Ovary (tissue), 9 donors: ENCODE measurements around the gene DST. TPM values are rescaled to one million over a fixed set of nuclear protein-coding genes. Genes with fewer than 3 reads are reported as not detected.

Experiments
- DNase-seq, 5 donors: peaks; one replicate each; pipeline ENCODE4 v3.0.0-alpha.2; 2019 to 2020
- H3K27ac ChIP-seq, 2 donors: fragments of 200-600 bp; one replicate each; pipeline versions ENCODE4 v1.5.1 to v1.8.0; 2019 to 2022
- H3K27me3 ChIP-seq: fragments of 200-600 bp; one replicate; pipeline ENCODE4 v1.8.0; 2022
- H3K36me3 ChIP-seq: fragments of 200-600 bp; sonication (generic); one replicate; pipeline ENCODE4 v1.5.1; 2019
- H3K4me1 ChIP-seq: one replicate; pipeline ENCODE4 v1.8.1; 2013; ENCODE audit warnings: mild to moderate bottlenecking, moderate library complexity; ENCODE audit not compliant: insufficient read depth
- H3K4me3 ChIP-seq: fragments of 200-600 bp; sonication (generic); one replicate; pipeline ENCODE4 v1.5.1; 2017
- H3K9me3 ChIP-seq, 2 donors: fragments of 200-600 bp in 1 of 2; sonication (generic) in 1 of 2; one replicate each; pipeline versions ENCODE4 v1.5.1 to v1.8.1; 2013 to 2019; ENCODE audit warnings: mild to moderate bottlenecking in 1 of 2, moderate library complexity in 1 of 2
- CTCF ChIP-seq, 3 donors: fragments of 450-650 bp in 2 of 3; fragments of 200-600 bp in 1 of 3; IDR thresholded peaks; one replicate each; pipeline versions ENCODE4 v1.5.1 to v1.8.0; 2016 to 2022; ENCODE audit warnings: antibody characterized with exemption in 3 of 3, mild to moderate bottlenecking in 1 of 3
- EP300 ChIP-seq: sonication (generic); formaldehyde crosslinking; IDR thresholded peaks from one replicate; pipeline ENCODE4 v1.6.1; 2017; ENCODE audit warnings: antibody characterized with exemption
- POLR2A ChIP-seq: fragments of 450-650 bp; IDR thresholded peaks from one replicate; pipeline ENCODE4 v1.6.1; 2017; ENCODE audit warnings: antibody characterized with exemption, mild to moderate bottlenecking, moderate library complexity
- WGBS, 3 donors: extraction: QIAGEN DNeasy Blood & Tissue Kit in 1 of 3; methylation state at CpG; one replicate each; pipeline versions ENCODE4 v1.1.5 to v1.1.7; 2013 to 2017; 5-methylcytosine and 5-hydroxymethylcytosine counted together
- intact Hi-C, 4 donors: fragments of 100-400 bp; cut with DNase I; formaldehyde crosslinking; loops; one replicate each; pipeline versions ENCODE4 v1.11.0 to v1.15.1; 2022 to 2023
- polyA plus RNA-seq, 2 donors: library from polyadenylated mRNA; stranded (reverse); fragments of 200-250 nt in 1 of 2; fragments of 350-450 nt in 1 of 2; fragmentation: Illumina TruSeq in 1 of 2; extraction: RNeasy Lipid Tissue Mini Kit (QIAGEN cat#74804) in 1 of 2; gene quantifications; one replicate each; pipeline ENCODE4 v1.2.3, GENCODE V29; 2013 to 2014
- total RNA-seq, 7 donors: library from RNA; depleted of rRNA in 2 of 7; stranded (reverse); fragments of >200 nt in 2 of 7; fragmentation: NEBNext Ultra II Directional in 3 of 7; extraction: Animal tissue kit (Norgen Biotek cat#: 25700) in 3 of 7; gene quantifications; one replicate each; pipeline versions ENCODE4 v1.1.0 to v1.2.4, GENCODE V29; 2016 to 2023
- donor health status: DM: no; HTN: no; CAD: no; lungs with moderate emphysema.
- donor health status: DM: no; HTN: no; CAD: no.
- donor health status: Bipolar disorder and iron deficiency.
- donor health status: DM: yes; HTN: yes; CAD: no.
- donor health status: DM: no; HTN: no; CAD: no.
- donor health status: DM: yes; HTN: yes; CAD: no.

DST gene
- total and polyA plus RNA-seq, 9 donors: 124 to 290 (median 174) TPM

DNA sequence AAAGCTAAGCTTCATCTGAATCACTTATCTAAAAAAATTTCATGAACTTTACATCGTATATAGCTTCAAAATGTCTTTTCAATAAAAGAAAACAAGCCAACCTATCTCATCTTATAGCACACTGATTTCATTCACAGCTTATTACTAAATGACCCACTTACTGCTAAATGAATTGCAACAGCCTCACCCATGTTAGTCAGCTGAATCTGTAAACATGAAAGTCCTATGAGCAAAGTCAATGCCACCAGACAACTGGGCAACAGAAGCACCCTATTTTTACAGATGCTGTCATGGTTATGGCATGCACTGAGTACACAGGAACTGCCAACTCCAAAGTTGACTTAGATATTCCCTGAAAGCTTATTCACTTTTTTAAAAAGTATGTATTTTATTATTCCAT is 41.2 kb upstream of the DST start:
- no peak for DNase-seq
- H3K36me3 ChIP-seq: no peaks in the 10 kb centered on the region
- no peaks in the 10 kb centered on the region for H3K9me3 ChIP-seq
- H3K27ac ChIP-seq: no peak overlapping the region
- whole genome bisulfite sequencing, 3 donors: 84 to 95% (median 92%) methylated on average over 1 of the region's 1 CpG
- intact Hi-C loops: no loop called here
- no peak overlapping the region for H3K4me3 ChIP-seq
- H3K27me3 ChIP-seq: no peaks in the 10 kb centered on the region
- H3K4me1 ChIP-seq: peaks cover 7% of the 10 kb centered on the region
- TF ChIP-seq CTCF (IDR thresholded peaks at IDR 0.05): no peak
- no peak for TF ChIP-seq EP300
- no peak for TF ChIP-seq POLR2A

DNA sequence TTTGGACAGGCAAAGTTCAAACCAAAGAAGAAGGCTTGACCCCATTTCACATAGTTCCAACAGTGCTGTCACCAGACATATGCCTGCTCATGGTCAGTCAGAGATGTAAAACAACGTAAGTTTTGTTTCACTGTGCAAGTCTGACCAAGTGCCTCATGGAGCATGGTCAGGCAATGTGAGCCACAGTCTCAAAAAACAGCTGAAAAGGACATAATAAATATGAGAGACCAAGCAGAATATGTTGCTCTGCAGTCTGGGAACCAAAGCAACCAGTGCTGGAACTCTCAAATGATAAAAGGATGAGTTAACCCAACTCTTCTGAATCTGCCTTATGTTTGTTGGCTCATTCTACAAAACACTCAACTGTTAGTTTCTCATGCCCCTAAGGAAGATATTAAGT is 39.9 kb upstream of the DST start:
- H3K27ac ChIP-seq: no peak overlapping the region

DNA sequence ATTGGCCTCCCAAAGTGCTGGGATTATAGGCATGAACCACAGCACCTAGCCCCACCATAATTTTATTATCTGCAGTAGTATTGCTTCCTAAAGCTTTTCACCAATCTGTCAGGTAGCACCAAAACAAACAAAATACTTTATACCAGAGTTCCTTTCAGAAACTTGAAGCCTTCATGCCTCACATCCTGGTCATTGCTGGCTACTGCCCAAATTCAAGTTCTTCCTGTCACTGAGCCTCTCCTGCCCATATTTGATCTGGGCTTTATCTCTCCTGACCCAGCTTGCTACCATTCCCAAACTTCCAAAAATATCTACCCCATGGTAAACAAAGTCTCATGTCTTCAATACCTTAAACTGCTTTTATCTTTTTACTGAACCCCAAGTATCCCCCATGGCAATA is 34.9 kb upstream of the DST start:
- Histone ChIP-seq H3K9me3 (no peaks in the 10 kb centered on the region), H3K27ac (no peak overlapping the region), H3K4me1 (peaks cover 5% of the 10 kb centered on the region), H3K27me3 (no peaks in the 10 kb centered on the region), H3K36me3 (no peaks in the 10 kb centered on the region), H3K4me3 (no peak overlapping the region)
- intact Hi-C loops: no loop called here
- no peak for TF ChIP-seq POLR2A
- no peak for TF ChIP-seq CTCF (IDR thresholded peaks at IDR 0.05)
- DNase-seq: no peak

More for the DNA sequence above, 39.9 kb upstream of the DST start:
- no peaks in the 10 kb centered on the region for H3K36me3 ChIP-seq
- no peaks in the 10 kb centered on the region for H3K9me3 ChIP-seq
- TF ChIP-seq EP300 (no peak), CTCF (IDR thresholded peaks at IDR 0.05) (no peak), POLR2A (no peak)
- peaks cover 7% of the 10 kb centered on the region for H3K4me1 ChIP-seq
- WGBS, 3 donors: 90 to 97% (median 95%) methylated on average over 1 of the region's 1 CpG
- DNase-seq: no peak
- no peaks in the 10 kb centered on the region for H3K27me3 ChIP-seq
- no peak overlapping the region for H3K4me3 ChIP-seq
- intact Hi-C loops: no loop called here

- peak overlapping the region in 1 of 2 donors; percentile 80 for H3K27ac ChIP-seq
- DNase-seq: peak in 3 of 5 donors; percentile 28 to 38 (median 31)
- intact Hi-C loops: no loop called here
- H3K4me3 ChIP-seq: no peak overlapping the region
- no peaks in the 10 kb centered on the region for H3K36me3 ChIP-seq
- TF ChIP-seq POLR2A: no peak
- no peak for TF ChIP-seq CTCF (IDR thresholded peaks at IDR 0.05)
- TF ChIP-seq EP300: no peak
- peaks cover 14% of the 10 kb centered on the region for H3K4me1 ChIP-seq
- H3K9me3 ChIP-seq: no peaks in the 10 kb centered on the region
- no peaks in the 10 kb centered on the region for H3K27me3 ChIP-seq
- 32 to 44% (median 38%) methylated on average over 6 of the region's 6 CpGs for WGBS, 3 donors
These were observed 29.2 kb upstream of the DST start for GRCh38 chr6:56671651-56672461.
